Fibroblast of skin of left quadriceps (primary cell): Measurements from ENCODE around the gene ZSCAN4.

Experiments used
- DNase-seq, 2 experiments: peaks; one replicate each; pipeline ENCODE4 v3.0.0-alpha.2; 2013; ENCODE audit warnings: low read depth in 2 of 2

The ZSCAN4 gene

DNA sequence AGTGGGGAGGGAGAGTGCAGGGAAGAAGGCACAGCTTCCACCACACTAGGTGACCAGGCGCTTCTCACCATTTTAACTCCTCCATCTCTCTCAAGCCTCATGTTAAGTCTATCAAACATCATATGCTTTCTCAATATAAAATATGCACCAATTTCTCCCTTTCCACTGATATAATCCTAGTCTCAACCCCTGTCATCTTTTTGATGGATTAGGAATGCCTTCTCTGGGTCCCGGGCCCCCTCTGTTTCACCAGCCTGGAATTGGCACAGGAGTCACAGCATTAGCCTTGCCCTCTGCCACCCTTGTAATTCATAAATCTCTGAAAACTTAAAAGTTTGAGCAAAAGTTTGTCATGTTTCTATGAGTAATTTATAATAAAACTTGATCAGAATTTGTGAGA is at the start of gene ZSCAN4:
ZSCAN4 (plus strand) TSS at position 301 of the 400 bp plus-strand sequence. CDS start 7,211 bp downstream, outside the sequence.
- no peak for DNase-seq

GRCh38 chr19:57620673-57621348 is 47.9 kb upstream of the ZSCAN4 start:
- no peak for DNase-seq

GRCh38 chr19:57623091-57623490 is 45.6 kb upstream of the ZSCAN4 start:
- no peak for DNase-seq

GRCh38 chr19:57632987-57633831 is 35.5 kb upstream of the ZSCAN4 start, which contains the start of gene ZNF211:
ZNF211 (plus strand) TSS chr19:57633168; CDS start chr19:57633347, 179 bp downstream.
- DNase-seq = peak; percentile 89

DNA sequence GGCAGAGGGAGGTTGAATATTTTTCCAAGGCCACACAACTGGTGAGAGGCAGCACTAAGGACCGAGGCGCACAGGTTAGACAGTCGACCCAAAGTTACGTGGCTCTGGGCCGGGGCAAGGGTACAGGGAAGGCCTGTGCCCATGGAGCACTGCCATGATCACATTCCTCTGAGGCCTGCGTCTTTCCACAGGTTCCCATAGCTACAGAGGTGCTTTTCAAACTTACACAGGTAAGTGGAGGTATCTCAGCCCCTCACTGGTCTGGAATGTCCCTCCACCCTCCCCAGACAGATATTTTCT is 35.0 kb upstream of the ZSCAN4 start:
- no peak for DNase-seq

DNA sequence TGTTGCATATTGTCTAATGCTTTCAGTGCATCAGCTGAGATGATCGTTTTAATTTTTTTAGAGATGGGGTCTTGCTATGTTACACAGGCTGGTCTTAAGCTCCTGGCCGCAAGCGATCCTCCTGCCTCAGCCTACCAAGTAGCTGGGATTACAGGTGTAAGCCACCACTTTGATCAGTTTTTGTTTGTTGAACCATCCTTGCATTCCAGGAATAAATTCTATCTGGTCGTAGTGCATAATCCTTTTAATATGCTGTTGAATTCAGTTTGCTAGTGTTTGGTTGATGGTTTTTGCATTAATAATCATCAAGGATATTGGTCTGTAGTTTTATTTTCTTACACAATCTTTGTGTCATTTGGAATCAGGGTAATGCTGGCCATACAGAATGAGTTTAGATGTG is 31.4 kb upstream of the ZSCAN4 start:
- no peak for DNase-seq

GRCh38 chr19:57641715-57642234 is 27.0 kb upstream of the ZSCAN4 start:
- no peak for DNase-seq

GRCh38 chr19:57642396-57643046 is 26.2 kb upstream of the ZSCAN4 start:
- DNase-seq = no peak

GRCh38 chr19:57643734-57644133 is 25.0 kb upstream of the ZSCAN4 start:
- DNase-seq = no peak

- no peak for DNase-seq
Observed at GRCh38 chr19:57648331-57649003, 20.3 kb upstream of the ZSCAN4 start.

DNA sequence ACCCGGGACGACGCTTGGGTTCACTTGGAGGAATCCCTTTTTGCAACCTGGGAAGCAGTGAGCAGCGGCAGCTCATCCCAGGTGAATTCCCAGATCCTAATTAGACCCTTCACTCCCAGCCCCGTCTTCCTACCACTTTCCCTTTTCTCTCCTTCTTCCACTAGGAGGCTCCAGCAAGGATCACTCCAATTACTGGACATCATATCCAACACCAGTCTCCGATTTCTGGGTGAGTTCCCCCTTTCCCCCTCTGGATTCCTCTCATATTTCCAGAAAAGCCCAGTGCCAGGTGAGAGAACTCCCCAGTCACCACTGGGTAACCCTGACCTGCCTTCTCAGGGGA is 17.1 kb upstream of the ZSCAN4 start:
- DNase-seq = no peak

GRCh38 chr19:57653689-57654088 is 15.0 kb upstream of the ZSCAN4 start:
- DNase-seq = no peak

- DNase-seq = no peak
Observed at GRCh38 chr19:57655443-57655842, 13.3 kb upstream of the ZSCAN4 start.

DNA sequence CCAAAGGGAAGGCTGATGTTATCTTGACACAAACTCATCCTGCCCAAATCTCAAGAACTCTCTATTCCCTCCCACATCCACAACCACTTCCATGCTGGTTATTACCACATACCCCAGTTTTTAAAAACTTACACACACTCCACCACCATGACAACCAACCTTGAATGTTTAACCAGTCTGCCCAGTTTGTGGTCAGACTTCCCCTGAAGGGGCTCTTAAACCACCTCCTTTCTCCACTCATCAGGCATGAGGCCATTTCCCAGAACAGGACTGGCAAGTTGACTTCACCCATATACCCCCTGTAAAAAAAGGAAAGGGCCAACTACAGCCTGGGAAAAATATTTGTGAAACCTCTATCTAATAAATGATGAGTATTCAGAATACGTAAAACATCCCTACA is 12.4 kb upstream of the ZSCAN4 start:
- DNase-seq = no peak

GRCh38 chr19:57664269-57665127 is 4.2 kb upstream of the ZSCAN4 start:
- DNase-seq = peak in 1 of 2 experiments; percentile 27

DNA sequence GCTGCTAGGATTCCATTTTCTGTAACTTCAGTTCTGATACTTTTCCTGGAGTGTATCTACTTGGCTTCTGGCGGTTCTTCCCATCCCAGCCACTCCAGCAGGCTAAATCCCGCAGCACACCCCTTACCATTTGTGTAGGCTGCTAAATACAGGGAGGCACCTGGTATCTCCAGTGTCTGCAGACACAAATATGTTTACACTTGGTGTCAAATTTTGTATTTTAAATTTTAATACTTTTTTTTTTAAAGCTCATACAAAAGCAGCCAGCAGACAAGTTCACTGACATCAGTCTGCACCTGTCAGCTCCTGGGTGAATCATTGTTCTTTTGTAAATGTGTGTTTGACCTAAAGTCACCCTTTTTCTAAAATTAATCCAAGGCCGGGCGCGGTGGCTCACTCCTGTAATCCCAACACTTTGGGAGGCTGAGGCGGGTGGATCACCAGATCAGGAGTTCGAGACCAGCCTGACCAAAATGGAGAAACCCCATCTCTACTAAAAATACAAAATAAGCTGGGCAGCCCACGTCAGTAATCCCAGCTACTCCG is 3.4 kb upstream of the ZSCAN4 start:
- DNase-seq = no peak

- no peak for DNase-seq
Observed at GRCh38 chr19:57667228-57667627, 1.5 kb upstream of the ZSCAN4 start.

DNA sequence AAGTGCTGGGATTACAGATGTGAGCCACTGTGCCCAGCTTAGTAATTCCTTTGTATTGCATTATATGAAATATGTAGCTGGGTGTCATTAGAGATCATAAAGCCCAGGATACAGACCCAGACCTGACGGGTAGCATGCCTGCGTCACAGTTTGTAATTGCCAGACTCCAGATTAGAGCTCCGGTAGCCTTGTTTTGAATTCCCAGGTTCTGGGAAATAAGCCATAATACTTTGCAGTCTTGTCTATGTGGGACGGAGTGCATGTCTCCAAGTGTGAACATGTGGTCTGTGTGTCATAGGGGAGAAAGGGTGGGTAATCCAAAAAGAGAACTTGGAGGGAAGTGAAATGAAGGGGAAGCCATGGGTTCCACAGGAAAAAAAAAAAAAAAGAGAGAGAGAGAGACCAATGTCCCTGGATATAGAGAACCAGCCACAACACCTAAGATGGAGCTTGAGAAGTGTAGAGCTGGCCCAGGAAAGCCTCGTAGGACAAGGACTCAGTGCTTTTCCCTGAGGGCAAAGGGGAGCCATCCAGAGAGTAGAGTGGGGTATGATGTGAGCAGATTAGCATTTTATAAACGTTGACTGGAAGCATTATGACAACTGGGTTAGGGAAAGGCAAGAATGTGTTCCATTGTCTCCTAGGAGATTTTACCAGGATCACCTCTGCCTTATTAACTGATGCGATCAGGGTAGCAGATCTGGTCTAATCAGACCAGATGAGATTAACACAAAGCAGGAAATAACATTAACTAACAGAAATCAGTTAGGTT is 2.6 kb downstream of the ZSCAN4 start:
- no peak for DNase-seq

DNA sequence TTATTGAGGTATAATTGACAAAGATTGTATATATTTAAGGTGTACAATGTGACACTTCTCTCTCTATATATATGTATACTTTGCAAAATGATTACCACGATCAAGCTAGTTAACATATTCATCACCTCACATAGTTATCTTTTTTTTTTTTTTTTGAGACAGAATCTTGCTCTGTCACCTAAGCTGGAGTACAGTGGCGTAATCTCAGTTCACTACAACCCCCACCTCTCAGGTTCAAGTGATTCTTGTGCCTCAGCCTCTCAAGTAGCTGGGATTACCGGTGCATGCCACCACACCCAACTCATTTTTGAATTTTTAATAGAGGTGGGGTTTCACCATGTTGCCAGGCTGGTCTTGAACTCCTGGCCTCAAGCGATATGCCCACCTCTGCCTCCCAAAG is 3.7 kb downstream of the ZSCAN4 start:
- DNase-seq = no peak

- DNase-seq = no peak
Observed at GRCh38 chr19:57675881-57676280, 7.1 kb downstream of the ZSCAN4 start.
